Body of pancreas (tissue), 4 donors: Measurements from ENCODE around the gene KCNT2.

ENCODE experiments used
- POLR2A ChIP-seq, 3 donors: fragments of 450-650 bp; IDR thresholded peaks; one replicate each; pipeline ENCODE4 v1.6.1; 2016; ENCODE audit warnings: antibody characterized with exemption in 3 of 3, mild to moderate bottlenecking in 2 of 3
- TF ChIP-seq, protein P1 (sequence below), 7 experiments: fragments of 450-650 bp in 4 of 7; fragments of 200-600 bp in 3 of 7; sonication (generic) in 3 of 7; IDR thresholded peaks; one replicate each; pipeline ENCODE4 v1.5.1; 2016 to 2019; ENCODE audit warnings: antibody characterized with exemption in 7 of 7

DNA sequence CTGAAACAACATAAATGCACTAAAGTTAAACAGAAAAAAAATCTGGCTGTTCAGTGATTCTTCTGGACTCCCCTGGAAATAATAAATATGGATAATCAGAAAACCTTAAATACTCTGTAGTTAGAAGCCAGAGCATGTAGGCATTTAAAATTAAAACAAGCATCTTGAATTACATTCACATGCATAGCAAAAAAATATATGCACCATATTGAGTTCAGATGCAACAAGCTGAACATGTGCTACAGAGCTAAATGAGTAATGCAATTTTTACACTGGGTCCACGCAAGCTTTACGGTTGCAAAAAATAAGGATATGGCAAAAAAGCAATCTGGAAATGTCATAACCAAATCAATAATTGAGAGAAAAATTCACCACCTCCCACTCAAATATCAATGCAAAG, 11.5 kb upstream of the KCNT2 start:
- no peak for TF ChIP-seq POLR2A (IDR thresholded peaks at IDR 0.05)
- TF ChIP-seq, protein P1, sequence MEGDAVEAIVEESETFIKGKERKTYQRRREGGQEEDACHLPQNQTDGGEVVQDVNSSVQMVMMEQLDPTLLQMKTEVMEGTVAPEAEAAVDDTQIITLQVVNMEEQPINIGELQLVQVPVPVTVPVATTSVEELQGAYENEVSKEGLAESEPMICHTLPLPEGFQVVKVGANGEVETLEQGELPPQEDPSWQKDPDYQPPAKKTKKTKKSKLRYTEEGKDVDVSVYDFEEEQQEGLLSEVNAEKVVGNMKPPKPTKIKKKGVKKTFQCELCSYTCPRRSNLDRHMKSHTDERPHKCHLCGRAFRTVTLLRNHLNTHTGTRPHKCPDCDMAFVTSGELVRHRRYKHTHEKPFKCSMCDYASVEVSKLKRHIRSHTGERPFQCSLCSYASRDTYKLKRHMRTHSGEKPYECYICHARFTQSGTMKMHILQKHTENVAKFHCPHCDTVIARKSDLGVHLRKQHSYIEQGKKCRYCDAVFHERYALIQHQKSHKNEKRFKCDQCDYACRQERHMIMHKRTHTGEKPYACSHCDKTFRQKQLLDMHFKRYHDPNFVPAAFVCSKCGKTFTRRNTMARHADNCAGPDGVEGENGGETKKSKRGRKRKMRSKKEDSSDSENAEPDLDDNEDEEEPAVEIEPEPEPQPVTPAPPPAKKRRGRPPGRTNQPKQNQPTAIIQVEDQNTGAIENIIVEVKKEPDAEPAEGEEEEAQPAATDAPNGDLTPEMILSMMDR (IDR thresholded peaks at IDR 0.05), result no peak
